ENCODE results near the gene PHTF1. TPM values are rescaled to one million over a fixed set of nuclear protein-coding genes. Genes with fewer than 3 reads are reported as not detected.

PHTF1 gene
- total RNA-seq, 8 experiments from 2014 or later = 15.8 to 41.4 (median 22.8) TPM

DNA sequence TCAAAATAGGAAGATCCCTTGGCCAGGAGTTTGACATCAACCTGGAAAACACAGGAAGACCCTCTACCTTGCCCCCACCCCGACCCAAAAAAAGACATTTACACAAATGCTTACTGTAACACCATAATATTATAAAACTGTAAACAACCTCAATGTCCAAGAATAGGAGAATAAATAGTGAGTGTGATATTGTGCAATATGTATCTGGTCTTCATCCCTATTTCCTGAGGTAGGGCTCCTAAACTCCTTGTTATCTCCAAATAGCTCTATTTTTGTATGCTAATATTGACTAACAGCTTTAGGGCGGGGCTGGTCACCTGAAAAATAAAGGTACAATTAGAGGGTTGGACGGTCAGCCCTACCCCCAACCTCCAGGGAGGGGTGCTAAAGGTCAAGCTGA, 29.5 kb upstream of the PHTF1 start:
- 60 to 100% (median 83%) methylated on average over 1 to 3 of the region's 3 CpGs; no CpG with 5 or more reads in 1 of the 10 experiments for WGBS, 10 experiments
- Histone ChIP-seq H3K27ac (no peak overlapping the region), H3K4me1 (replicated peaks in 1 of 2) (no peaks in the 10 kb centered on the region), H3K4me3 (no peak overlapping the region)
- in situ Hi-C loops (cut with MboI; ENCODE audit: low pct_unique_long_range_greater_than_20kb in 2 of 9, low sequenced_read_pairs in 9 of 9, unreplicated experiment in 9 of 9) = no loop called here
- ATAC-seq (replicated peaks in 6 of 8) = no peak

DNA sequence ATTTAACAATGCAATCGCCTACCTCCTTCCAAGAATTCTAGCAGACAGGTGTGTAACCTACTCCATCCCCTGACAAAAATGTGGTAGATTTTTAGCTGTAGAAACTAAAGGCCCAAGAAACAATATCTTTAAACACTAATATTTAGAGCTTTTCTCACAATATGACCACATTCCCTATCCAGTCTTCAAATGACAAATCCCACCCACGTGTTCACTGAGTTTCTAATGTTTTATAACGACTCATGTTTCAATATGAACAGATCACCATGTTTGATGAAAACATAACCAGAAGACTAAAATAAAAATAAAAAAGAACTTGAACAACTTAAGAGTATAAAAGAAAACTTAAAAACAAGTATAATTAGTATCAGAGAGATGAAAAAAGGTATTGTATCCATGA, 28.4 kb upstream of the PHTF1 start:
- 75 to 100% (median 93%) methylated on average over 2 to 3 of the region's 3 CpGs for WGBS, 10 experiments
- in situ Hi-C loops (cut with MboI; ENCODE audit: low pct_unique_long_range_greater_than_20kb in 2 of 9, low sequenced_read_pairs in 9 of 9, unreplicated experiment in 9 of 9) = no loop called here
- Histone ChIP-seq H3K4me3 (no peak overlapping the region), H3K27ac (no peak overlapping the region), H3K4me1 (replicated peaks in 1 of 2) (no peaks in the 10 kb centered on the region)
- no peak for ATAC-seq (replicated peaks in 6 of 8)

DNA sequence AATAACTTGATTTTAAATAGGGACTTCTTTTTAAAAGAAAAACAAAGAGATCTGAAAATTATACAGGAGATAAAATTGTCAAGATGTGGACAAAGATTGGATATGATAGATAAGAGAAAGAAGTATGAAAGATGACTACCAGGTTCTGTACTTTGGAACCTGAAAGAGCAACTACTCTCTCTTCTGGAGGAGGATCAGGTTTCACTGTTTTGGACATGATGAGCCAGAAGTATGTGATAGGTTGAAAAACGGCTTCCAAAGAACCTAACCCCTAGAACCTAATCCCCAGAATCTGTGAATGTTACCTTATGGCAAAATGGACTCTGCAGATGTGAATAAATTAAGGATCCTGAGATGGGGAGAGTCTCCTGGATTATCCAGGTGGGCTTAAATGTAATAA, 26.8 kb upstream of the PHTF1 start:
- no peaks in the 10 kb centered on the region for H3K4me1 ChIP-seq (replicated peaks in 1 of 2)
- H3K27ac ChIP-seq = no peak overlapping the region
- ATAC-seq (replicated peaks in 6 of 8) = peak in 1 of 8 experiments; percentile 26
- 0 to 100% (median 75%) methylated on average over 1 of the region's 1 CpG; no CpG with 5 or more reads in 1 of the 10 experiments for WGBS, 10 experiments
- no peak overlapping the region for H3K4me3 ChIP-seq
- in situ Hi-C loops (cut with MboI; ENCODE audit: low pct_unique_long_range_greater_than_20kb in 2 of 9, low sequenced_read_pairs in 9 of 9, unreplicated experiment in 9 of 9) = no loop called here

DNA sequence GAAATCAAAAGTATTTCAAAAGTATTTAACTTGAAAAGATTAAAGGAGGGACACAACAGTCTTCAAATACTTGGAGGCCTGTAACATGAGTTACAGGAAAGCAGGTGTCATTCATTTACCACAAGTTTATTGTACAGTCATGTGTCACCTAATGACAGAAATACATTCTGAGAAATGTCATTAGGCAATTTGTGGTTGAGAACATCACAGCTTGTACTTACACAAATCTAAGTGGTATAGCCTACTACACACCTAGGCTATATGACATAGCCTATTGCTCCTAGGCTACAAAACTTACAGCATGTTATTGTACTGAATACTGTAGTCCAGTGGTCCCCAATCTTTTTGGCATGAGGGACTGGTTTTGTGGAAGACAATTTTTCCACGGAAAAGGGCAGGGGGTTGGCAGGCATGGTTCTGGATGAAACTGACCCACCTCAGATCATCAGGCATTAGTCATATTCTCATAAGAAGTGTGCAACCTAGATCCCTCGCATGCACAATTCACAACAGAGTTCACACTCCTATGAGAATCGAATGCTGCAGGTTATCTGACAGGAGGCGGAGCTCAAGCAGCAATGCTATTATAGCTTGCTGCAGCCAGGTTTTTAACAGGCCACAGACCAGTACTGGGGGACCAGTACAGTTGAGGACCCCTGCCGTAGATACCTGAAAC, 25.0 kb upstream of the PHTF1 start:
- no peak overlapping the region for H3K4me3 ChIP-seq
- in situ Hi-C loops (cut with MboI; ENCODE audit: low pct_unique_long_range_greater_than_20kb in 2 of 9, low sequenced_read_pairs in 9 of 9, unreplicated experiment in 9 of 9) = no loop called here
- WGBS, 10 experiments = 80 to 100% (median 90%) methylated on average over 1 to 5 of the region's 5 CpGs; no CpG with 5 or more reads in 1 of the 10 experiments

DNA sequence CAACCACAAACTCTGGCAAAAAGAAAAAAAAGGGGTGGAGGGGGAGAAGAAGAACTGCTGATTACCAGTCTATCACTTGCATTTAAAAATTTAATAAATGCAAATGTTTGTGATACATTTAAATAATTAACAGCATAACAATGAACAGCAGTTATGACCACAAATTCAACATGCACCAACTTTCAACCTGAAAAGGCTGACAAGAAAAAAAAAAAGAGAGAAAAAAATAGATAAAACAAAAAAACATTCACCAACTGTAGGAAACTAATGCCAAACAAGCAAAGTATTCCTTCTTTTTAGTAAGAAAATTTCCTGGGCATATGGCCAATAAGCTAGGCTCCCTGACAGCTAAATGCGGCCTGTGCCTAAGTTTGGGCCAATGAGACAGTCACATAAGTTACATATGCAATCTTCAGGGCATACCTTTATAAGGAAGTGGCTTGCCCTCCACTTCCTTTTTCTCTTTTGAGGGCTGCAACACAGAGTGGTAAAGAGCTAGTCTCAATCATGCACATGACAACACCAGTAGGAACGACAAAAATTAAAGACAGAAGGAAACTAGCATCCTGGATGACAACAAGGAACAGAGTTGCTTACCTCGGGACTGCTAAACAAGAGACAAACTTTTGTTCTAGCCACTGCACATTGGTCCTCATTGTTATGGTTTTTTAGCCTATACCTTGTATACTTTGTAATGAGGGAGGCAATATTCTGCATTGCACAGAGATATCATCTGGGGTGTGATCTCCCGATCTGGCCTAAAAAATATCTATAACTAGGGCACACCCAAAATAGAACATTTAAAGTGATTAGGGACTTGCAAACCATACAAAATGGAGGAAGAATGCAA, 24.2 kb upstream of the PHTF1 start:
- 0 to 100% (median 82%) methylated on average over 1 to 4 of the region's 4 CpGs for WGBS, 10 experiments
- H3K27ac ChIP-seq = no peak overlapping the region
- H3K4me3 ChIP-seq = no peak overlapping the region
- ATAC-seq (replicated peaks in 6 of 8) = peak in 3 of 8 experiments; percentile 40 to 61 (median 58)
- H3K4me1 ChIP-seq (replicated peaks in 1 of 2) = no peaks in the 10 kb centered on the region
- in situ Hi-C loops (cut with MboI; ENCODE audit: low pct_unique_long_range_greater_than_20kb in 2 of 9, low sequenced_read_pairs in 9 of 9, unreplicated experiment in 9 of 9) = no loop called here

More for the DNA sequence above, 25.0 kb upstream of the PHTF1 start:
- Histone ChIP-seq H3K27ac (no peak overlapping the region), H3K4me1 (replicated peaks in 1 of 2) (no peaks in the 10 kb centered on the region)
- ATAC-seq (replicated peaks in 6 of 8) = peak in 3 of 8 experiments; percentile 17 to 23 (median 22)

DNA sequence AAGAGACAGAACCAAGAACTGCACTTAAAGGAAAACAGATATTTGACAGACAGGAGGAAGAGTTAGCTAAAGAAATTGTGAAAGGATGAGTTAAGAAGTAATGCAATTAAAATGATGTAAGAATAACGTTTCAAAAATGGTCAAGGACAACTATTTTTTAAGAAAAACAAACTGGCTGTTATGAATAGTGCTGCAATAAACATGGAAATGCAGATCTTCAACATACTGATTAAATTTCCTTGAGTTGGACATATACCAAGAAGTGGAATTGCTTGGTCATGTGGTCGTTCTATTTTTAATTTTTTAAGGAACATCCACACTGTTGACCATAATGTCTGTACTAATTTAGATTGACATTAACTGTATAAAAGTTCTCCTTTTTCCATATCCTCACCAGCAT, 23.1 kb upstream of the PHTF1 start:
- ATAC-seq (replicated peaks in 6 of 8) = peak in 1 of 8 experiments; percentile 30
- no peak overlapping the region for H3K4me3 ChIP-seq
- WGBS, 10 experiments = 0 to 100% (median 83%) methylated on average over 1 to 2 of the region's 2 CpGs
- in situ Hi-C loops (cut with MboI; ENCODE audit: low pct_unique_long_range_greater_than_20kb in 2 of 9, low sequenced_read_pairs in 9 of 9, unreplicated experiment in 9 of 9) = no loop called here
- H3K4me1 ChIP-seq (replicated peaks in 1 of 2) = no peaks in the 10 kb centered on the region
- H3K27ac ChIP-seq = no peak overlapping the region

DNA sequence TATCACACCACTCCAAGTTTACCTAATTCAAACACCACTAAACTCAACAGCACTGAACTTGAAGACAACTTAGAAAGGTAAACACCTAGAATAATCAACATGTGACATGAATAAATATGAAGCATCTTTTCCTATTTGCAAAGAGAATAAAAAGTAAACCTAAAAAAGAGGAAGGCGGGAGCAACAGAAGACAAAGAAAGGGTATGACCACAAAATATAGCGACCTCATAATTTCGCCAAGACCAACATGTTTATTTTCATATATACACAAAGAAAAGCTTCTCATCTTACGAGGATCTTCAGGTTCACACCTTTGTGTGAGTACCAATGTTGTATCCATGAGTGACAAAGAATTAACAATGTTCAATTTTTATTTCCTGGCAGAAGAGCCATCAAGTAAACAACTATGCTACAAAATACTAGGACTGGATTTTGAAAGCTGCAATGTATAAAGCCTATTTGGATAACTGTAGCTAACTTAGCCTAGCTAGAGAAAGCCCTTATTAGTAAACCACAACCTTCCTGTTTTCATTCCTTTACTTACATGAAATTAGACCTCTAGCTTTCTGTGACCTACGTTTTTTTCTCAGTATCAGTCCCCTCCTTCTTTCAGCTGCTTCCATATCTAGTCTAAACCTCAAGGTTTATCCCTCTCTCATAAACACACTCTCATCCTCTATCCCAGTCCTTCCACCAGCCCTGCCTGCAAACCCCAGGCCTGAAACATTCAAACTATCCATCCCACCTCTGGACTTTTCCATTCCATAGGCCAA, 21.3 kb upstream of the PHTF1 start:
- no peak overlapping the region for H3K4me3 ChIP-seq
- H3K4me1 ChIP-seq (replicated peaks in 1 of 2) = no peaks in the 10 kb centered on the region
- 83 to 98% (median 91%) methylated on average over 4 to 5 of the region's 5 CpGs for WGBS, 10 experiments
- in situ Hi-C loops (cut with MboI; ENCODE audit: low pct_unique_long_range_greater_than_20kb in 2 of 9, low sequenced_read_pairs in 9 of 9, unreplicated experiment in 9 of 9) = no loop called here
- H3K27ac ChIP-seq = no peak overlapping the region
- no peak for ATAC-seq (replicated peaks in 6 of 8)

DNA sequence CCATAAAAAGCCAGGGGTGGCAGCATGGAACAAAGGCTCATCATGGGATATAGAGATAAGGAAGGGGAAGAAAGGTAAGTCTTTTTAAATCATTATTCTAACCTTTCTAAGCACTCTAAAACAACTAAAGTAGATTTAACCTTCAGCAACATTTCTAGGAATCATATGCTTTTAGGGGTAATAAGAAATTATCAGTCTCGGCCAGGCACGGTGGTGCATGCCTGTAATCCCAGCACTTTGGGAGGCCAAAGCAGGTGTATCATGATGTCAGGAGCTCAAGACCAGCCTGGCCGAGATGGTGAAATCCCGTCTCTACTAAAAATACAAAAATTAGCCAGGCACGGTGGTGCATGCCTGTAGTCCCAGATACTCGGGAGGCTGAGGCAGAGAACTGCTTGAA, 20.3 kb upstream of the PHTF1 start:
- in situ Hi-C loops (cut with MboI; ENCODE audit: low pct_unique_long_range_greater_than_20kb in 2 of 9, low sequenced_read_pairs in 9 of 9, unreplicated experiment in 9 of 9) = no loop called here
- ATAC-seq (replicated peaks in 6 of 8) = no peak
- Histone ChIP-seq H3K4me3 (no peak overlapping the region), H3K4me1 (replicated peaks in 1 of 2) (no peaks in the 10 kb centered on the region), H3K27ac (no peak overlapping the region)
- 67 to 100% (median 93%) methylated on average over 1 to 6 of the region's 6 CpGs; no CpG with 5 or more reads in 1 of the 10 experiments for WGBS, 10 experiments

DNA sequence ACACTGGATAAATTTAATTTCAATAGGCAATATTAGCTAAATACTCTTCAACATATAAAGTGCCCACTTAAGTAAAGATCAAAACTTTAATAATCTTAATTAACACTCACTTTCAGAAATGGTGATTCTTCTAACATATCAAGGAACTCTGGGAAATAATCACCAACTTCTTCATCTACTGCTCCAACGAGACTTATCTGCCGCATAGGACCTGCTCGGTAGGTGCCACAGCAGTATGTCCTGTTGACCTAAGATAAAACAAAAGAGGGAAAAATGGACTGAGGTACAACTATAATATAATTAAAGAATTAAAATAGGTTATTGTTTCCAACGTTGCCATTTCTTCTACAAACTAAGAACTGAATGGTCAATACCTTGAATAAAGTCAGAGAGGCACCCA, 18.3 kb upstream of the PHTF1 start:
- in situ Hi-C loops (cut with MboI; ENCODE audit: low pct_unique_long_range_greater_than_20kb in 2 of 9, low sequenced_read_pairs in 9 of 9, unreplicated experiment in 9 of 9) = no loop called here
- Histone ChIP-seq H3K4me1 (replicated peaks in 1 of 2) (no peaks in the 10 kb centered on the region), H3K4me3 (no peak overlapping the region), H3K27ac (no peak overlapping the region)
- 80 to 100% (median 95%) methylated on average over 1 to 4 of the region's 4 CpGs; no CpG with 5 or more reads in 1 of the 10 experiments for whole genome bisulfite sequencing, 10 experiments
- no peak for ATAC-seq (replicated peaks in 6 of 8)

DNA sequence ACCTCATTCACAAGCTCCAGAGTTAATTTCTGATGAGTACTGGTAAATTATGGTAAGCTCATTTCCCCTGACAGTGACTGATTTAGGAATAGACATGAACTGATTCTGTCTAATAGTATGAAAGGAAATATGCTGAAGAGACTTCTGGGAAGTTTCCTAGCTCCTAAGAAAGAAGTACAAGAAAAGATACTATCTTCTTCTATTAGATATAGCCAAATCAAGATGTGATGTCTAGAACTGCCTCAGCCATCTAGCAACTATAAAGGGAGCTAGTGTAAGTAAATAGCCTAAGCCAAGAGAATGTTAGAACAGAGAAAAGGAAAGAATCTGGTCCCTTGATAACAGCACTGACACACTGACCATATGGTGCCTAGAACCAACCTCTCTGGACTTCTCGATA, 10.7 kb upstream of the PHTF1 start:
- Histone ChIP-seq H3K27ac (no peak overlapping the region), H3K4me1 (replicated peaks in 1 of 2) (peaks cover 23 to 43% of the 10 kb centered on the region in 2 donors), H3K4me3 (no peak overlapping the region)
- in situ Hi-C loops (cut with MboI; ENCODE audit: low pct_unique_long_range_greater_than_20kb in 2 of 9, low sequenced_read_pairs in 9 of 9, unreplicated experiment in 9 of 9) = no loop called here
- WGBS, 10 experiments = 80 to 100% (median 90%) methylated on average over 1 of the region's 1 CpG; no CpG with 5 or more reads in 4 of the 10 experiments
- no peak for ATAC-seq (replicated peaks in 6 of 8)

DNA sequence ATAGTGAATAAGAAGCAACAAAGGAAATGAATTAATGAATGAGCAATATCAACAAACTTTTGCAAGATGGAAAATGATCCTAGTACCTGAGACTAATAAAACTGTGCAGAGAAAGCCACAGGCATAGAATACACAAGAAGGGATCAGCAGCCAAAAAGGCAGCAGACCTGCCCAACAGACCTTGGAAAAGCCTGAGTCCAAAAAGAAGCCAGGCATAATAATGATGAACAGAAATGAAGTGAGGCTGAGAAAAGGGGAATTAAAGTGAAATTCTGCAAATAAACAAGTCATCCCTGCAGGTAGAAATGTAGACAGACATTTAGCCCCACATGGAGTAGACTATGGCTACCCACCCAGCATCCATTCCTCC, 10.3 kb upstream of the PHTF1 start:
- Histone ChIP-seq H3K4me3 (no peak overlapping the region), H3K4me1 (replicated peaks in 1 of 2) (peaks cover 23 to 47% of the 10 kb centered on the region in 2 donors), H3K27ac (no peak overlapping the region)
- no peak for ATAC-seq (replicated peaks in 6 of 8)
- in situ Hi-C loops (cut with MboI; ENCODE audit: low pct_unique_long_range_greater_than_20kb in 2 of 9, low sequenced_read_pairs in 9 of 9, unreplicated experiment in 9 of 9) = no loop called here

DNA sequence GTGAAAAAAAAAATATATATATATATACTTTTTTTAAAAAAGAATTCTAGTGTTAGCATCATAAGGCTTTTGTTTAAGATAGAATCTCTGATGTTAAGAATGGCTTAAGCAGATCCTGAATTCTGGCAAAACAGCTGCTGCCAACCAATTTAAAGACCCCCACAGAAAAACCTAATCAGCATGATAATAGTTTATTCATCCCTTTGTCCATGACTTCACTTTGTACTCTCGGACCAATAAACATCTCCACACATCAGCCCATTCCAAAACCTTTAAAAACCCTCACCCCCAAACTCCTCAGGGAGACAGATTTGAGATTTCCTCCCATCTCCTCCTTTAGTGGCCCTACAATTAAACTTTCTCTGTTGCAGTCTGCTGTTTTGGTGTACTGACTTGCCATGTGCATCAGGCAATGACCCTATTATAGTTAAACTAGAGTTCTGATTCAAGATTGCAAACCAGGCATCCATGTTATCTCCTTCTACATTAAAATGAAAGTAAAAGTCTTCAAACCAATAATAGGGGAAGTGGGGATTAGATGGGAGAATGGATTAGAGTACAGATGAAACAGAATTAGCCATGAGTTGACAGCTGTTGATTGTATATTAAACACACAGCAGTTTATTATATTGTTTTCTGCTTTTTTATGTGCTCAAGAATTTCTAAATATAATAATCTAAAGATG, 9.8 kb upstream of the PHTF1 start:
- in situ Hi-C loops (cut with MboI; ENCODE audit: low pct_unique_long_range_greater_than_20kb in 2 of 9, low sequenced_read_pairs in 9 of 9, unreplicated experiment in 9 of 9) = no loop called here
- no peak overlapping the region for H3K4me3 ChIP-seq
- no peak for ATAC-seq (replicated peaks in 6 of 8)
- peaks cover 23 to 47% of the 10 kb centered on the region in 2 donors for H3K4me1 ChIP-seq (replicated peaks in 1 of 2)
- H3K27ac ChIP-seq = no peak overlapping the region
- 0 to 100% (median 27%) methylated on average over 1 of the region's 1 CpG; no CpG with 5 or more reads in 3 of the 10 experiments for WGBS, 10 experiments
